Umbilical cord (tissue), 2 donors: Measurements from ENCODE around the gene OMA1. TPM values are rescaled to one million over a fixed set of nuclear protein-coding genes. Genes with fewer than 3 reads are reported as not detected.
"Not testable (repeated sequence)": the region's sequence is repeated elsewhere in the genome, so short reads cannot be mapped to it uniquely, and the experiment has no call there.

Experiments used
- DNase-seq: peaks from one replicate; pipeline ENCODE4 v3.0.0-alpha.2; 2015; ENCODE audit warnings: low spot score
- total RNA-seq: library from RNA; depleted of rRNA; stranded (reverse); fragments of >200 nt; gene quantifications from one replicate; pipeline ENCODE4 v1.2.3, GENCODE V29; 2014; ENCODE audit warnings: low replicate concordance; ENCODE audit not compliant: insufficient read depth

OMA1 gene
- total RNA-seq, 1 donor from 2014 or later = 49.6 TPM

GRCh38 chr1:58573705-58574591 lies 27.4 kb upstream of the OMA1 start:
- DNase-seq = no peak

- DNase-seq = no peak
Measured at GRCh38 chr1:58573138-58573537, 26.6 kb upstream of the OMA1 start.

- no peak for DNase-seq
Measured at GRCh38 chr1:58572690-58573089, 26.2 kb upstream of the OMA1 start.

GRCh38 chr1:58571616-58572015 lies 25.1 kb upstream of the OMA1 start:
- DNase-seq = no peak

GRCh38 chr1:58570817-58571216 lies 24.3 kb upstream of the OMA1 start:
- DNase-seq = no peak

GRCh38 chr1:58570094-58570493 lies 23.6 kb upstream of the OMA1 start:
- no peak for DNase-seq

GRCh38 chr1:58568911-58569310 lies 22.4 kb upstream of the OMA1 start:
- no peak for DNase-seq

GRCh38 chr1:58568271-58568860 lies 21.8 kb upstream of the OMA1 start:
- no peak for DNase-seq

- DNase-seq = no peak
Measured at GRCh38 chr1:58566339-58566738, 19.8 kb upstream of the OMA1 start.

GRCh38 chr1:58563715-58564114 lies 17.2 kb upstream of the OMA1 start:
- DNase-seq = not testable (repeated sequence)

- DNase-seq = no peak
Measured at GRCh38 chr1:58561633-58562032, 15.1 kb upstream of the OMA1 start.

- no peak for DNase-seq
Measured at GRCh38 chr1:58555393-58555792, 8.9 kb upstream of the OMA1 start.

GRCh38 chr1:58551186-58552140 lies 4.9 kb upstream of the OMA1 start:
- DNase-seq = no peak

GRCh38 chr1:58549291-58549690 lies 2.8 kb upstream of the OMA1 start:
- DNase-seq = not testable (repeated sequence)

- no peak for DNase-seq
Measured at GRCh38 chr1:58548371-58548770, 1.8 kb upstream of the OMA1 start.

GRCh38 chr1:58545591-58546519 lies 671 bp downstream of the OMA1 start:
- peak; percentile 88 for DNase-seq

- no peak for DNase-seq
Measured at GRCh38 chr1:58543260-58543659, 3.3 kb downstream of the OMA1 start.

- peak; percentile 90 for DNase-seq
Measured at GRCh38 chr1:58539553-58539952, 7.0 kb downstream of the OMA1 start.

GRCh38 chr1:58538821-58539220 lies 7.7 kb downstream of the OMA1 start:
- DNase-seq = peak; percentile 59

- not testable (repeated sequence) for DNase-seq
Measured at GRCh38 chr1:58531842-58532241, 14.7 kb downstream of the OMA1 start.

GRCh38 chr1:58529284-58529683 lies 17.2 kb downstream of the OMA1 start:
- DNase-seq = no peak
